Suprapubic skin (tissue), 3 donors: ENCODE data around the gene CSTF2T.

ENCODE experiments used
- EP300 ChIP-seq: sonication (generic); formaldehyde crosslinking; IDR thresholded peaks from one replicate; pipeline ENCODE4 v1.6.1; 2017; ENCODE audit warnings: antibody characterized with exemption
- POLR2A ChIP-seq, 2 donors: fragments of 450-650 bp; IDR thresholded peaks; one replicate each; pipeline ENCODE4 v1.6.1; 2017; ENCODE audit warnings: antibody characterized with exemption in 2 of 2, mild to moderate bottlenecking in 2 of 2, moderate library complexity in 2 of 2
- TF ChIP-seq, protein P1 (sequence below), 2 donors: fragments of 200-600 bp in 1 of 2; fragments of 450-650 bp in 1 of 2; sonication (generic) in 1 of 2; IDR thresholded peaks; one replicate each; pipeline ENCODE4 v1.5.1; 2016 to 2019; ENCODE audit warnings: antibody characterized with exemption in 2 of 2, mild to moderate bottlenecking in 1 of 2, moderate library complexity in 1 of 2

DNA sequence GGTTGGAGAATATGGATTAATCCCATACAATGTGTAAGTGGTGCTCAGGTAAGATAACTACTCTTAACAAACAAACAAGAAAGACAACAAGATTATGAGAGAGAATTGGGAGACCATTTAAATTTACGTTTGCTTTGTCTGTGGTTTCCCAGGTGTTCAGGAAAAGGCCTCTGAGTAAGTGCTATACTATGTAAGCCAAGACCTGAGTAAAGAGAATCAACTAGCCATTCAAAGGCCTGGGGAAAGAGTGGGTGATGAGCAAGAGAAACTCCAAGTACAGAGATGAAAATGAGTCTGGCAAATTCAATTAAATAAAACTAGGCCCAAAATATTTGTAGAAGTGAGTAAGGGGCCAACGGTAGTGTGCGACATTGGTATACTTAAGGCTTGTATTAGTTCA lies 9.9 kb downstream of the CSTF2T start:
- no peak for TF ChIP-seq POLR2A (IDR thresholded peaks at IDR 0.05)
- TF ChIP-seq, protein P1, sequence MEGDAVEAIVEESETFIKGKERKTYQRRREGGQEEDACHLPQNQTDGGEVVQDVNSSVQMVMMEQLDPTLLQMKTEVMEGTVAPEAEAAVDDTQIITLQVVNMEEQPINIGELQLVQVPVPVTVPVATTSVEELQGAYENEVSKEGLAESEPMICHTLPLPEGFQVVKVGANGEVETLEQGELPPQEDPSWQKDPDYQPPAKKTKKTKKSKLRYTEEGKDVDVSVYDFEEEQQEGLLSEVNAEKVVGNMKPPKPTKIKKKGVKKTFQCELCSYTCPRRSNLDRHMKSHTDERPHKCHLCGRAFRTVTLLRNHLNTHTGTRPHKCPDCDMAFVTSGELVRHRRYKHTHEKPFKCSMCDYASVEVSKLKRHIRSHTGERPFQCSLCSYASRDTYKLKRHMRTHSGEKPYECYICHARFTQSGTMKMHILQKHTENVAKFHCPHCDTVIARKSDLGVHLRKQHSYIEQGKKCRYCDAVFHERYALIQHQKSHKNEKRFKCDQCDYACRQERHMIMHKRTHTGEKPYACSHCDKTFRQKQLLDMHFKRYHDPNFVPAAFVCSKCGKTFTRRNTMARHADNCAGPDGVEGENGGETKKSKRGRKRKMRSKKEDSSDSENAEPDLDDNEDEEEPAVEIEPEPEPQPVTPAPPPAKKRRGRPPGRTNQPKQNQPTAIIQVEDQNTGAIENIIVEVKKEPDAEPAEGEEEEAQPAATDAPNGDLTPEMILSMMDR (IDR thresholded peaks at IDR 0.05) = no peak
- no peak for TF ChIP-seq EP300
